ENCODE data around the gene ZDHHC21. TPM values are rescaled to one million over a fixed set of nuclear protein-coding genes. Genes with fewer than 3 reads are reported as not detected.

ZDHHC21 gene
- total RNA-seq, 1 donor from 2014 or later: 22.5 TPM

- H3K4me3 ChIP-seq: peak overlapping the region; percentile 83
- no peaks in the 10 kb centered on the region for H3K36me3 ChIP-seq
- H3K4me1 Mint-ChIP-seq: peaks cover 31% of the 10 kb centered on the region
- H3K4me1 ChIP-seq: peaks cover 13% of the 10 kb centered on the region
- H3K27ac Mint-ChIP-seq: peak overlapping the region; percentile 98
- H3K27me3 Mint-ChIP-seq (ENCODE audit: insufficient read depth, low read depth): no peaks in the 10 kb centered on the region
- H3K9me3 Mint-ChIP-seq: no peaks in the 10 kb centered on the region
- peak overlapping the region; percentile 71 for H3K9ac ChIP-seq
- peak overlapping the region; percentile 99 for H3K4me3 Mint-ChIP-seq
- peaks cover 8% of the 10 kb centered on the region for H3K36me3 Mint-ChIP-seq
- no peak for DNase-seq (ENCODE audit: low spot score)
- H3K79me2 ChIP-seq (ENCODE audit: low read depth): peaks cover 33% of the 10 kb centered on the region
- H3F3A ChIP-seq (ENCODE audit: low read depth): peaks cover 2% of the 10 kb centered on the region
- no peaks in the 10 kb centered on the region for H3K9me3 ChIP-seq (ENCODE audit: low read depth)
- H3K27ac ChIP-seq: no peak overlapping the region
- H3K4me2 ChIP-seq: peak overlapping the region; percentile 86
- no peaks in the 10 kb centered on the region for H3K27me3 ChIP-seq
- H2AFZ ChIP-seq (replicated peaks): peak overlapping the region; percentile 95
- no peak for TF ChIP-seq CTCF (IDR thresholded peaks at IDR 0.05)
- no peak for TF ChIP-seq EZH2phosphoT487 (IDR thresholded peaks at IDR 0.05)
- no peak for TF ChIP-seq EZH2 (IDR thresholded peaks at IDR 0.05)
- H4K20me1 ChIP-seq (ENCODE audit: low read depth): no peaks in the 10 kb centered on the region
Observed at GRCh38 chr9:14692470-14693250, 572 bp downstream of the ZDHHC21 start.

- H3K79me2 ChIP-seq (ENCODE audit: low read depth): peaks cover 33% of the 10 kb centered on the region
- peaks cover 31% of the 10 kb centered on the region for H3K4me1 Mint-ChIP-seq
- H3K27me3 ChIP-seq: no peaks in the 10 kb centered on the region
- no peaks in the 10 kb centered on the region for H3K9me3 Mint-ChIP-seq
- H3K4me2 ChIP-seq: peak overlapping the region; percentile 24
- peaks cover 13% of the 10 kb centered on the region for H3K36me3 Mint-ChIP-seq
- H3K27ac Mint-ChIP-seq: no peak overlapping the region
- no peak overlapping the region for H2AFZ ChIP-seq (replicated peaks)
- H3K4me3 ChIP-seq: no peak overlapping the region
- DNase-seq (ENCODE audit: low spot score): no peak
- no peaks in the 10 kb centered on the region for H3K27me3 Mint-ChIP-seq (ENCODE audit: insufficient read depth, low read depth)
- TF ChIP-seq CTCF (IDR thresholded peaks at IDR 0.05): no peak
- TF ChIP-seq EZH2phosphoT487 (IDR thresholded peaks at IDR 0.05): no peak
- no peak for TF ChIP-seq EZH2 (IDR thresholded peaks at IDR 0.05)
- H3K4me3 Mint-ChIP-seq: peak overlapping the region; percentile 24
- H3F3A ChIP-seq (ENCODE audit: low read depth): peaks cover 2% of the 10 kb centered on the region
- H4K20me1 ChIP-seq (ENCODE audit: low read depth): no peaks in the 10 kb centered on the region
- no peak overlapping the region for H3K9ac ChIP-seq
- H3K27ac ChIP-seq: no peak overlapping the region
- H3K36me3 ChIP-seq: no peaks in the 10 kb centered on the region
- H3K4me1 ChIP-seq: peaks cover 13% of the 10 kb centered on the region
- no peaks in the 10 kb centered on the region for H3K9me3 ChIP-seq (ENCODE audit: low read depth)
Observed at GRCh38 chr9:14690948-14691730, 2.1 kb downstream of the ZDHHC21 start.

- Histone ChIP-seq H3K27me3 (no peaks in the 10 kb centered on the region), H4K20me1 (ENCODE audit: low read depth) (no peaks in the 10 kb centered on the region), H3K4me2 (no peak overlapping the region), H3K27ac (no peak overlapping the region), H3K4me3 (no peak overlapping the region), H3K4me1 (peaks cover 6% of the 10 kb centered on the region), H3K9me3 (ENCODE audit: low read depth) (no peaks in the 10 kb centered on the region), H3K9ac (no peak overlapping the region), H3F3A (ENCODE audit: low read depth) (no peaks in the 10 kb centered on the region), H3K79me2 (ENCODE audit: low read depth) (peaks cover 38% of the 10 kb centered on the region), H3K36me3 (no peaks in the 10 kb centered on the region), H2AFZ (replicated peaks) (no peak overlapping the region)
- peaks cover 5% of the 10 kb centered on the region for H3K9me3 Mint-ChIP-seq
- peaks cover 26% of the 10 kb centered on the region for H3K36me3 Mint-ChIP-seq
- no peak overlapping the region for H3K4me3 Mint-ChIP-seq
- H3K27ac Mint-ChIP-seq: no peak overlapping the region
- H3K27me3 Mint-ChIP-seq (ENCODE audit: insufficient read depth, low read depth): no peaks in the 10 kb centered on the region
- TF ChIP-seq EZH2 (IDR thresholded peaks at IDR 0.05): no peak
- no peak for TF ChIP-seq EZH2phosphoT487 (IDR thresholded peaks at IDR 0.05)
- no peak for TF ChIP-seq CTCF (IDR thresholded peaks at IDR 0.05)
- DNase-seq (ENCODE audit: low spot score): no peak
- H3K4me1 Mint-ChIP-seq: peaks cover 17% of the 10 kb centered on the region
Observed at GRCh38 chr9:14687042-14687719, 6.1 kb downstream of the ZDHHC21 start.
